ENCODE measurements around the gene CXorf58. TPM values are rescaled to one million over a fixed set of nuclear protein-coding genes. Genes with fewer than 3 reads are reported as not detected.

CXorf58 gene
- total and polyA plus RNA-seq, 9 of the 15 experiments (the other 6 are each of a cell fraction or from before 2014, with no cell fraction given): 0.10 to 0.27 (median 0.16) TPM; not detected in 3

GRCh38 chrX:23883737-23884354, 24.0 kb upstream of the CXorf58 start (continued):
- TF ChIP-seq, protein P1, sequence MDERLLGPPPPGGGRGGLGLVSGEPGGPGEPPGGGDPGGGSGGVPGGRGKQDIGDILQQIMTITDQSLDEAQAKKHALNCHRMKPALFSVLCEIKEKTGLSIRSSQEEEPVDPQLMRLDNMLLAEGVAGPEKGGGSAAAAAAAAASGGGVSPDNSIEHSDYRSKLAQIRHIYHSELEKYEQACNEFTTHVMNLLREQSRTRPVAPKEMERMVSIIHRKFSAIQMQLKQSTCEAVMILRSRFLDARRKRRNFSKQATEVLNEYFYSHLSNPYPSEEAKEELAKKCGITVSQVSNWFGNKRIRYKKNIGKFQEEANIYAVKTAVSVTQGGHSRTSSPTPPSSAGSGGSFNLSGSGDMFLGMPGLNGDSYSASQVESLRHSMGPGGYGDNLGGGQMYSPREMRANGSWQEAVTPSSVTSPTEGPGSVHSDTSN (CRISPR knock-in tag; IDR thresholded peaks at IDR 0.05; ENCODE audit: low read depth): no peak
- TF ChIP-seq, protein P1 (tag; conservative IDR thresholded peaks at IDR 0.05; ENCODE audit: low read depth): no peak
- TF ChIP-seq, protein P2, sequence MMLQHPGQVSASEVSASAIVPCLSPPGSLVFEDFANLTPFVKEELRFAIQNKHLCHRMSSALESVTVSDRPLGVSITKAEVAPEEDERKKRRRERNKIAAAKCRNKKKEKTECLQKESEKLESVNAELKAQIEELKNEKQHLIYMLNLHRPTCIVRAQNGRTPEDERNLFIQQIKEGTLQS (IDR thresholded peaks at IDR 0.05): peak; percentile 83
- TF ChIP-seq, protein P2 (CRISPR knock-in tag; conservative IDR thresholded peaks at IDR 0.05): no peak
- TF ChIP-seq NCOA2 (IDR thresholded peaks at IDR 0.05; ENCODE audit: partially characterized antibody in 2 of 2): no peak
- peak; percentile 63 for TF ChIP-seq DPF2 (IDR thresholded peaks at IDR 0.05)
- TF ChIP-seq TRIM28 (IDR thresholded peaks at IDR 0.05): no peak
- no peak for TF ChIP-seq ZNF354B (CRISPR knock-in tag; IDR thresholded peaks at IDR 0.05)
- no peak for TF ChIP-seq ZSCAN32 (CRISPR knock-in tag; IDR thresholded peaks at IDR 0.05)
- TF ChIP-seq SMAD3 (CRISPR knock-in tag; conservative IDR thresholded peaks at IDR 0.05): no peak
